GM21825 (cell line): ENCODE measurements around the gene DTX1.

Source experiments
- ATAC-seq: cut with Tn5 transposase; IDR thresholded peaks from one replicate; pipeline ENCODE4 v1.9.1; 2021; ENCODE audit warnings: mild to moderate bottlenecking, moderate library complexity; ENCODE audit not compliant: unreplicated experiment

The DTX1 gene

DNA sequence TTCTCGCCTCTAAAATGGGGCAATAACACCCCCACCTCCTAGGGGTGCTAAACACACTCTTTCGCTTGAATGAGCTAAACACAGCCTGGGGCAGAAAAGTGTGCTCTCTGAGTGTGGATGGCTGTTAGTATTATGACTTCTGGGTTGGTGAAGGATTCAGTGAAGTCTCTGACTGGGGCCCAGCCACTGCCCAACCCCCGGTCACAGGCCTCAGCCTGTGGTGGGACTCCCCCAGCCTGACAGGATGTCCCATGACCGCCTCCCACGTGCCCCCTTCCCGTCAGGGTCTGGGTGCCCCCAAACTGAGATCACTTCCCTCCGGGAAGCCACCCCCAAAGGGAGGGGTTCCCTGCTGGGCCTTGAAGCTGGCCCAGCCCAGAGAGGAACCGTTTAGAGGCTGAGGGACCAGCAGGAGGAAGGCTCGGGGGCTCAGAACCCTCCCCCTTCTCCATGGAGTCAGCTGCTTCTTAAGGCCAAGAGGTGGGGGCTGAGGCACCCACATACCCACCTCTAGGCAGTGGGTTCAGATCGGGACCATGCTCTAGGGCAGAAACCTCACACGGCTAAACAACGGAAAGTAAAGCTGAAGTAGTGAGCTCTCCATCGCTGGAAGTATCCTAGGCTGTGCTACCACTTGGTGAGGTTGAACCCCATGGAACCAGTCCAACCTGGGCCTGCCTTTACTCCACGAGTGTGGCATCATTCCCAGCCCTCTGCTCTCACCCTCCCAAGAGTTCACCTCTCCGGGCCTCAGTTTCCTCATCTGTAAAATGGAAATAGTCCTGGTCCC lies 13.8 kb downstream of the DTX1 start:
- ATAC-seq = no peak

DNA sequence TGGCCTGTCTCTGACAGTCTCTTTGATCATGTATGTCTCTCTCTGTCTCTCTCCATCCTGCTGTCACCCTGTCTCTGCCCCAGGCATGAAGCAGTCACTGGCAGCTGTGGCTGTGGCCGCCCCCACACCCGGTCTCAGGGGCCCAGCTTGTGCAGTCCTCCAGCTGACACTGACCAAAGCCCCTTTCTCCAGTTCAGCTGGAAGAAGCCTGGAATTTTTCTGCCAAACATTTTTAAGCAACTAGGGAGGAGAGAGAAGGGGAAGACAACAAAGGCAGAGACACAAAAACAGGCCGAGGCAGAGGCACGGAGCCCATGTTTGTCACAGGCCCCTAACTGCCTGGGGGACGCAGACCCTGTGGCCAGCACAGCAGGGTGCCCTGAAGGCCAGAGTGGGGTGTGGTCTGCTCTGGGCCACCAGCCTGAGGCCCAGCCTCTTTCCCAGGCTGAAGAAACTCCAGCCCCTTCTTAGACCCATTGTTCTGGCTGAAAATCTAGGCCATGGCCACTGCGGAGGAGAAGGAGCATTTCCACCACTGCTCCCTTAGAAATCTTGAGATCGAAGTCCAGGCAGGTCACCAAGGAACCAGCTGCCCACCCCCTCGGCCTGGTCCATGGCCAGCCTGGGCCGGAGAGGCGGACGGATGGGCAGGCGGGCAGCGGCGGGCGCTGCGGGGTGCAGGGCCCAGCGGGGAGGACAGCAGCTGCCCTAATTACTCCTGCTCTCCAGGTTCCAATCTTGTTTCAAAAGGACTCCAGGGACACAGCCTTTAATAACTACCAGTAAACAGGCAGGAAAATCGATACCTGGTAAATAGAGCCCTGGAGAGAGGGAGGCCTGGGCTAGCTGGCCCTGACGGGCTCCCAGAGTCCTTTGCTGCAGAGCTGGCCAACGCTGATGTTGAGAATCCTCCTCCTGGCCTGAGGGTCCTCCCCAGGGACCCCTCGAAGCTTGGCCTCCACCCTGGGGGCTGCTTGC lies 14.9 kb downstream of the DTX1 start:
- no peak for ATAC-seq

DNA sequence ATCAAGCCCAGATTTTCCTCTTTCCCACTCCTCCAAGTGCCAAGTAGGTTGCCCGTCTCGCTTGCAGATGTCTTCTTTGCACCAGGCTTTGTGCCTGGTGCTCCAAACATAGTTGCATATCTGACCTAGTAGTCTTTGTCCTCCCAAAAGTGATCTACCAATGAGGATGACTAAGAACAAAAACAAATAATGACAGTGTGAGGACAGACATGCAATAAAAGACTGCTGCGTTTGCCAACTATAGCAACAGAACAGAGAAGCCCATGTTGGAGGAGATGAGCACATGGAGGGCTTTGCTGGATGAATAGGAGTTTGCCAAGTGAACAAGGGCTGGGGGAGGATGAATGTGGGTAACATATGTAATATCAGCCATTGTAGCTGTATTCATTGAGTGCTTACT lies 15.6 kb downstream of the DTX1 start:
- no peak for ATAC-seq

DNA sequence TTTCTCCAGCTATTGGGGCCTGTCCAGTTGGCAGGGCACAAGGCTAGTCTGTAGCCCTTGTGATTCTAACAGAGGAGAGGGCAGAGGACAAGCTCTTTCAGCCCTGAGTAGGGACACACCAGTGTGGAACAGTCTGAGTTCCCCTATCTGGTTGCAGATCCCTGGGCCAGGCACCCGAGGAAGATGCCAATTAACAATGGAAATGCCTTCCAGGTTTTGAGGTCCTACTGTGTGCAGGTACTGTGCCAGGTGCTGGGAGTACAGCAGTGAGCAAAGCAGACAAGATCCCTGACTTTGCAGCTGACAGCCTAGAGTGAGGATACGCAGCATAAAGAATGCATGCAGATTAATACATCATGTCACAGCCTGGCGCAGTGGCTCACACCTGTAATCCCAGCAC lies 17.1 kb downstream of the DTX1 start:
- ATAC-seq = no peak

DNA sequence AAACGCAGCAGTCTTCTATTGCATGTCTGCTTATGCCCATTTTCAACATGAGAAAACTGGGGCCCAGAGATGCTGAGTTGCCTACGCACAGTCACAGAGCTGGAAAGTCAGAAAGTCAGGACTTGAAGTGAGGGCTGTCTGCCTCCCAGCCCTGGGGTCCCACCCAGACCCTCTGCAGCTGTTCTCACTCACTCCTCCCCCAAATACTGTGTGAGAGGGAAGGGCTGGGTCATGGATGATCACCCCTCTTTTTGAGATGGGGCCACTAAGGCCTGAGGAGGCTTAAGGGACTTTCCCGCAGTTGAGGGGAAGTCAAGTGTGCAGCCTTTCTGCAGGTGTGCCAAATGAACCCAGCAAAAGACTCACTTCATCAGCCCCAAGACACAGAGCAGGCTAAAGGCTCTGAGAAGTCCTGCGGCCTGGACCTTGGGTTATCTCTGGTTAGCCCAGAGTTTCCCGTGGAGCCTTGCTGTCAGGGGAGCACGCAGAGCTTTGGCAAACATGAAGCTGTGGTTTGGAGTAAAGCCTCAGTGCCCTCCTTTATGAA lies 18.7 kb downstream of the DTX1 start:
- ATAC-seq = peak; percentile 89

DNA sequence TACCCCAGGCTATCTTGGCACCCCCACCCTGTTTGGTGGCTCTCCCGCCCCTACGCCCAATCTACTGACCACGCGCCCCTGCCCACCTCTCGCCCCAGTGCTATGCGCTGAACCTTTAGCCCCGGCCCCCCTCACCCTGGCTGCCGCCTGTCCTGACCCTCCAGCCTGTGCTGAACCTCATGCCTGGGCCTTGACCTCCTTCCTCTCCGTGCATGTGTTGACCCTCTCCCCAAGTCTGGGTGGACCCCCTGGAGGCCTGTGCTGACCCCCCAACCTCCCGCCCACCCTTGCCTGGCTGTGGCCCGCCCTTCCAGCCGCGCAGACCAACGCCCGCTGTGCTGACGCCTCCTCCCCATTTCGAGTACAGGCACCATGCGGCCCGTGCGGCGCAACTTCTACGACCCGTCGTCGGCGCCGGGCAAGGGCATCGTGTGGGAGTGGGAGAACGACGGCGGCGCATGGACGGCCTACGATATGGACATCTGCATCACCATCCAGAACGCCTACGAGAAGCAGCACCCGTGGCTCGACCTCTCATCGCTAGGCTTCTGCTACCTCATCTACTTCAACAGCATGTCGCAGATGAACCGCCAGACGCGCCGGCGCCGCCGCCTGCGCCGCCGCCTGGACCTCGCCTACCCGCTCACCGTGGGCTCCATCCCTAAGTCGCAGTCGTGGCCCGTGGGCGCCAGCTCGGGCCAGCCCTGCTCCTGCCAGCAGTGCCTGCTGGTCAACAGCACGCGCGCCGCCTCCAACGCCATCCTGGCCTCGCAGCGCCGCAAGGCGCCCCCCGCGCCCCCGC lies 20.7 kb downstream of the DTX1 start:
- no peak for ATAC-seq

DNA sequence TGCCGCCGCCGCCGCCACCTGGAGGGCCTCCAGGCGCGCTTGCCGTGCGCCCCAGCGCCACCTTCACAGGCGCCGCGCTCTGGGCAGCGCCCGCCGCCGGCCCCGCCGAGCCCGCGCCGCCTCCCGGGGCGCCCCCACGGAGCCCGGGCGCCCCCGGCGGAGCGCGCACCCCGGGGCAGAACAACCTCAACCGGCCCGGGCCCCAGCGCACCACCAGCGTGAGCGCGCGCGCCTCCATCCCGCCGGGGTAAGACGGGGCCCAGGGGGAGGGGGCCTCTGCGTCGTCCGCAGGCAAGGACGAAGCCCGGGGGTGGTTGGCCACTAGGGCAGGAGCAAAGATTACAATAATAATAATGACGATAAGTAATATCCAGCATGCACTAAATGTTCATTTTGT lies 21.3 kb downstream of the DTX1 start:
- no peak for ATAC-seq

DNA sequence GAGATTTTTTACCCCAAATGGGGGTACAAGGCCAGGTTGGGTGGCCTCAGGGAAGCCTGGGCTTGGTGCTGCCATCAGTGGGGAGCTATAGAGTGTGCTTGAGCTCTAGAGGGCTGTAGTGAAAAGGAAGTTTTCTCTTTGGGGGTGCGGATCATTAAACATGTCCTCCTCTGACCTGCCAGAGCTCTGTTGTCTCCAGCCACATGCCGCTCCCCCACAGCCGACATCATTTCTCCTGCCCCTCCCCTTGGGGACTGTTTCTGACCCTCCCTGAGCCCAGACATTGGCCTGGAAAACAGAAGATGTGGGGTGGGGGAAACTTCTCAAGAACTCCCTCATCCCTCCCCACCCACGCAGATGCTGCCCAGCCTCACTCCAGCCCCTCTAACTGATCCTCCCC lies 25.3 kb downstream of the DTX1 start:
- no peak for ATAC-seq

DNA sequence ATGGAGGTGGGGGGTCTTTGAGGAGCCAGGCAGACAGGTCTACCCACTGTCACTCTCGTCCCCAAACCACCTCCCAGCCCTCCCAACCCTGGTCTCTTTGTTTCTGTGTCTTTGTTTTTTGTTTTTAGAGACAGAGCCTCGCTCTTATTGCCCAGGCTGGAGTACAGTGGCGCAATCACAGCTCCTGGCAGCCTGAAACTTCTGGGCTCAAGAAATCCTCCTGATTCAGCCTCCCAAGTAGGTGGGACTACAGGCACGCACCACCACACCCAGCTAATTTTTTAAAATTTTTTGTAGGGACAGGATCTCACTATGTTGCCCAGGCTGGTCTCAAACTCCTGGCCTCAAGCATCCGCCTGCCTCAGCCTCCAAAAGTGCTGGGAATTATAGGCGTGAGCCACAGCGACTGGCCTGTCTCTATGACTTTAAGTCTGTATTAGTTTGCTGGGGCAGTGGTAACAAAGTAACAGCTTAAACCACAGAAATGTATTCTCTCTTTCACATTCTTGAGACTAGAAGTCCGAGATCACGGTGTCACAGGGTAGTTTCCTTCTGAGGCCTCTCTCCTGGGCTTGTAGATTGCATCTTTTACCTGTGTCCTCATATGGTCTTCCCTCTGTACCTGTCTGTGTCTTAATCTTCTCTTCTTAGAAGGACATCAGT lies 26.1 kb downstream of the DTX1 start:
- no peak for ATAC-seq

DNA sequence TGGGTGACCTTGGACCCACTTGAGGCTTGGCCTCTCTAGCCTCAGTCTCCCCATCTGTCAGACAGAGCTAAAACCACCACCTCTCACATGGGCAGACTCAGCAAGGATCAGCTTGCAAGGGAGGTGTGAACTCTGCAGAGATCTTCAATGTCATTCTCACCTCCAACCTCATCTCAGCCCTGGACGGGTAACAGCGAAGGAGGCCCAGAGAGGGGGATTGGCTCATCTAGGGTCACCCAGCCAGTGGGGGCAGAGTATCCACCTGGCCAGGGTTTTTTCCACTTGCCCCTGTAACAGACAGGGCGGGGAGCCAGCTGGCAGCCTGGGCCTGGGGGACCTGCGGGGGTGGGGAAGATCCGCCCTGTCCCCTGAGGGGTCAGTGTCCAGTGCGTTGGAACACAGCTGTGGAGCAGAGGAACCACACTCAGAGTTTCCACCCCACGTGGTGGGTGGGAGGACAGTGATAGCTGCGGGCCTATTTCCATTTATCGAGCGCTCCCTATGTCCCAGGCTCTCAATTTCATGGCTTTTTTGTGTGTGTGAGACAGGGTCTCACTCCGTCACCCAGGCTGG lies 27.4 kb downstream of the DTX1 start:
- no peak for ATAC-seq

DNA sequence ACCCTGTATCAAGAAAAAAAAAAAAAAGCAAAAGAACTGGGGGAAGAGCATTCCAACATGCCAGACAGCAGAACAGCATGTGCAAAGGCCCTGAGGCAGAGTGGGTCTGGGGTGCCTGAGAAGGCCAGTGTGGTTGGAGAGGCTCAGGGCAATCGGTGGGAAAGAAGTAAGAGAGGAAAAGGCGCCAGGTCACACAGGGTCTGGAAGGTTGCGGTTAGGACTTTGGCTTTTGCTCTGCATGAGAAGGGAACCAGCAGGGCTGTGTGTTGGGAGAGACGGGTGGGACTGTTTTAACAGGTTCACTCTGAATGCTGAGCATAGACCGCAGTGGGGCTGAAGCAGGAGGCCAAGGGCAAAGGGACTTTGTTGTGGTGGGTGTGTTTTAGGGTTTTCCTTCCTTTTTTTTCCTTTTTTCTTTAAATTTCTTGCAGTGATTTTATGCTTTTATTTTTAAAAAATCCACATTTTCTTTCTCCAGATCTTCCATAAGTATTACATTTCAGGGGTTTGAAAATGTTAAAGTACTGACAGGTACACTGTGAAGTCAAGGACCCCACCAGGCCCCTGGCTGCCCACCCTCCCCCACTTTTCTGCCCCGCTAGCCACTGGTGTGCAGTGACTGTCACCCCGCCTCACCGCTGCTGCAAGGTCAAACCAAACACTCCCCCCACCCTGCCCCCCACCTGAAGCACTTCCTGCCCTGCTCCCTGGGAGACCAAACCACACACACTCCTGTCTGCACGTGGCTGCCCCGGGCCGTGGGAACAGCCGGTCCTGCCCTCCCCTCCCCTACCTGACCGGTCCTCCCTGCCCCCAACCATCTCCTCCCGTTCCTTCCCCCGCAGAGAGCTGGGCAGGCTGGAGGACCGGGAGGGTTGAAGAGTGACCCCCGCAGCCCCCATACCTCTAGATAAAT lies 30.0 kb downstream of the DTX1 start:
- no peak for ATAC-seq

DNA sequence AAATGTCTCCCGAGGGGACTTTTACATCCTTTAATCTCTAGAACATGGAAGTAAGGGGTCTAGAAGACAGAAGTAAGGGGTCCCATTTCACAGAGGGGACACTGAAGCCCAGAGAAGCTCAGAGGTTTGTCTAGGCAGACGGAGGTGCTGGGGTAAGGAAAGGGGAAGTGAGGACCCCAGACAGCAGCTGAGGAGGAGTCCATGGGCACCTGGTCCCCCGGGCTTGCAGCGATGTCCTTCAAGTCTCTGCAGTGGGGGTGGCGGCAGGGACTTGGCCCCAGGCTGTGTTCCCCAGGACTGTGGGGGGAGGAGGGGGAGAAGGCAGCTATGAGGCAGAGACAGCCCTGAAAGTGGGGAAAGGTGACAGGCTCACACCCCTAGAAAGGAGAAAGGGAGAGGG lies 30.7 kb downstream of the DTX1 start:
- no peak for ATAC-seq

DNA sequence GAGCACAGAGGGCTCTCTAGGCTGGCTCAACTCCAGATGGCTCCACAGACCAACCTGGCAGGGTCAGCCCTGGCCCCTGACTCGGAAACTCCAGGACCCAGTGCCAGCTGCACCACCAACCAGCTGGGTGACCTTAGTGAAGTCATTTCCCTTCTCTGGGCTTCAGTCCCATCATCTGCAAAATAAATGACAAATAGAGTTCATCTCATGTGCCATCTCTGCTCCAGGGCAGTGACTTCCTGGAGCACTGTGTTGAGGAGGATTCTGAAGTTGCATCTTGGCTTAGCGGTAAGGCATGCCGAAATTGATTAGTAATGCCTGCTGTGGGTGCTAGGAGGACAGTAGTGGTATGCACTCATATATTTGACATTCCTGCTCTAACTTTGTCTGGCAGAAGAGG lies 31.5 kb downstream of the DTX1 start:
- no peak for ATAC-seq

DNA sequence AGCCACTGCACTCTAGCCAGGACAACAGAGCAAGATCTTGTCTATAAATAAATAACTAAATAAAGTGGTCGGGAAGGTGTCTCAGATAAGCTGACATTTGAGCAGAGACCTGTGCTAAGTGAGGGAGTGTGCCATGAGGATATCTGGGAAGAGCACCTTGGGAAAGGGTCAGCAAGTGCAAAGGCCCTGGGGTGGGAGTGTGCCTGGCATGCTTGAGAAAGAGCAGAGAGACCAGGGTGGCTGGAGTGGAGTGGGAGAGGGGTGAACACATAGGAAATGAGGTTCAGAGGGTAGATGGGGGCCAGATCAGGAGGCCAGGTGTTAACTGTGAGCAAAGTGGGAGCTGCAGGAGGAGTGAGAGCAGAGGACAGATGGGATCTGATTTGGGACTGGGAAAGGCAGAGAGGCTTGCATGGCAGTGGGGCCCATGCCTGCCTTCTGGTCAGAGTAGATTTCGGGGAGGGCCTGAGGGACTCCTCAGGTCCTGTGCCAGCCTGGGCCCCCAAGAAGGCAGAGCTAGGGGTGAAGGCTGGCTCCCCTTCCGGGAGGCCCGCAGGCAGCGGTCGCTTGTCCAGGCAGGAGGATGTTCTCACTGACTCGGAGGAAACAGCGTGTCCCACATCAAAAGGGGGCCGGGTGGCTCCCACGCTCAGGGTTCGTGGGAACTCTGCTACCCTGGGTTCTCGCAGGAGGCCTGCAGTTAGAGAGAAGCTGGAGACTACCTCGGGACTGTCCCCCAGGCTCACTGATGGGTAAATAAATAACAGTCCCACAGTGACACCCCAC lies 32.6 kb downstream of the DTX1 start:
- no peak for ATAC-seq

DNA sequence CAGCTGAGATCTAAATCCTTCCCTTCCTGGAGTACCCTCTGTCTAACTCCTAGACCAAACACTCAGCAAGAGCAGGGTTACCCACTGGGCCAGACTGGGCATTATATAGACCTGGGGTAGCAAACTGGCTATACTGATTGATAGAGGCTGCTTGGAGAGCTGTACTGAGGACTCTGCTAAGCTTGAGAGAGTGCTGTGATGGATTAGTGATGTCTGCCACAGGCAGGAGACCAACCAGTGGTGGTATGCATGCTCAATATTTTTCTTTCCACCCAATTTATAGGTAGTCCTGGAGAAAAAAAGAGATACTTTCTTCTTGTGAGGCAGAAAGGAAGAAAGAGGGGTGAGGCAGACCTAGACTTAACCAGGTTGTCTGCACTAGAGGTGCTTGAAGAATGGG lies 33.3 kb downstream of the DTX1 start:
- no peak for ATAC-seq

DNA sequence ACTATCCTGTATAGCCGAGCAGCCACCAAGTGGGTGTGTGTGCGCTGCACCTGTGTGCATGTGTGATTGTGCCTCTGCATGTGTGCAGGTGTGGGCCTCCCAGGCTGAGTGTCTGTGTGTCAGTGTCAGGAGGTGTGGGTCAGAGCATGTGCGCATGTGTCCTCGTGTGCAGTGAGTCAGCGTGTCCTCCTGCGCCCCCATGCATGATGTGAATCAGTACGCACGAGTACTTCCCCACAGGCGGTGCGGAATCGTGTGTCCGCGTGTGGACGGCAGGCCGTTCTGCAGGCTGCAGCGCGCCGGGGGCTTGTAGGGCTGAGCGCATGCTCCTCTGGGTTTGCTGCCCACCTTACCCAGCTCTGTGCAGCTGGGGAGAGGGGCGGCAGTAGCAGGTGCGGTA lies 34.2 kb downstream of the DTX1 start:
- no peak for ATAC-seq

DNA sequence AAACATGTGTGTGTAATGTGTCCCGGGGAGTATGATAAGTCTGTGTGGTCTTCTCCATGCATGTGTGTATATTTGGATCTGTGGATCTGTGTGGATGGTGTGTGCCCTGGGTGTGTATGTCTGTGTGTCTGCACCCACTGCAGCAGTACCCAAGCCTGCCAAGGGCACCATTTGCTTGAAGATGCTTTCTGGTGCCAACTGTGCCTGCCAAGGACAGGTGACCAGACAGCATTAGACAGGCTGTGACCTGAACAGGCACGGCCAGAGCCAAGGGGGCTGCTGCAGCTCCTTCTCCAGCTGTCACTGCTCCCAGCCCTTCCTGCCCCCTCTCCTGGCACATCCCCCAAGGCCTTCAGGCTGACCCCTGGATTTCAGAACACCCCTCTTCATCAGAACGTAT lies 35.0 kb downstream of the DTX1 start:
- ATAC-seq = no peak
